Measurements from ENCODE around the gene PRDX5. TPM values are rescaled to one million over a fixed set of nuclear protein-coding genes. Genes with fewer than 3 reads are reported as not detected.

Gene PRDX5
- total and polyA plus RNA-seq, 10 of the 15 experiments (the other 5 are each of a cell fraction or from before 2014, with no cell fraction given) = 95.7 to 406 (median 240) TPM

GRCh38 chr11:64296830-64297698, 20.9 kb upstream of the PRDX5 start:
- intact Hi-C loops (cut with micrococcal nuclease; ENCODE audit: unreplicated experiment) = no loop called here
- peaks cover 20 to 37% of the 10 kb centered on the region in 2 experiments for H3K27me3 ChIP-seq (replicated peaks in 1 of 2; ENCODE audit: control insufficient read depth in 2 of 2, insufficient read depth in 2 of 2, low read length in 1 of 2)
- no peak overlapping the region for H3K27ac ChIP-seq (ENCODE audit: control insufficient read depth, insufficient read depth)
- no peak for DNase-seq (ENCODE audit: low read depth, low spot score)
- BruUV-seq (replicated peaks) = no TSS peak
- H4K20me1 ChIP-seq (ENCODE audit: control insufficient read depth, insufficient read depth) = no peaks in the 10 kb centered on the region; the same call in 1 of the 2 replicates
- in situ Hi-C loops (cut with MboI) = no loop called here
- WGBS (ENCODE audit: insufficient coverage, insufficient replicate concordance, low lambda C conversion rate, missing lambda C conversion rate) = 18% methylated on average over 33 of the region's 34 CpGs
- ChIA-PET POLR2A (no interaction called here), CTCF (interaction anchor here (0.7 to 1.5 kb wide), 2 partner anchors 58 to 447 kb away, joined by 3 read pairs; partner anchors contain the start of gene RASGRP2), RAD21 (ENCODE audit: unreplicated experiment) (no interaction called here), SMC1A (ENCODE audit: uncharacterized antibody, unreplicated experiment) (no interaction called here)
- H3K9ac ChIP-seq (ENCODE audit: control insufficient read depth, insufficient read depth, low read length) = no peak overlapping the region
- no peak overlapping the region for H3K4me3 ChIP-seq
- FAIRE-seq = no peak
- H3K4me1 ChIP-seq (ENCODE audit: control insufficient read depth, insufficient read depth, low read length) = peaks cover 10% of the 10 kb centered on the region
- TF ChIP-seq BHLHE40 (IDR thresholded peaks at IDR 0.05; ENCODE audit: borderline replicate concordance in 1 of 2, low read depth in 2 of 2, low read length in 1 of 2) (peak in 1 of 2 experiments; percentile 14; a peak in 1 of 4 replicates), CBFB (IDR thresholded peaks at IDR 0.05; ENCODE audit: low read depth) (no peak)
- H3K9me3 ChIP-seq (replicated peaks; ENCODE audit: control insufficient read depth, insufficient read depth, low read length) = no peaks in the 10 kb centered on the region
- H2AFZ ChIP-seq (ENCODE audit: control insufficient read depth, low read depth, low read length) = no peak overlapping the region
- H3K36me3 ChIP-seq (ENCODE audit: control insufficient read depth in 2 of 2, insufficient read depth in 2 of 2, low read length in 1 of 2) = no peaks in the 10 kb centered on the region
- ATAC-seq = no peak
- H3K4me2 ChIP-seq (ENCODE audit: control insufficient read depth, insufficient read depth) = no peak overlapping the region
- no peaks in the 10 kb centered on the region for H3K79me2 ChIP-seq (ENCODE audit: control insufficient read depth, insufficient read depth, low read length)

GRCh38 chr11:64297699-64298358, 20.1 kb upstream of the PRDX5 start:
- no peak for DNase-seq (ENCODE audit: low read depth, low spot score)
- Histone ChIP-seq H3K36me3 (ENCODE audit: control insufficient read depth in 2 of 2, insufficient read depth in 2 of 2, low read length in 1 of 2) (no peaks in the 10 kb centered on the region), H3K4me1 (ENCODE audit: control insufficient read depth, insufficient read depth, low read length) (peaks cover 10% of the 10 kb centered on the region), H3K27ac (ENCODE audit: control insufficient read depth, insufficient read depth) (no peak overlapping the region), H3K9ac (ENCODE audit: control insufficient read depth, insufficient read depth, low read length) (no peak overlapping the region), H3K79me2 (ENCODE audit: control insufficient read depth, insufficient read depth, low read length) (no peaks in the 10 kb centered on the region), H3K9me3 (replicated peaks; ENCODE audit: control insufficient read depth, insufficient read depth, low read length) (no peaks in the 10 kb centered on the region), H4K20me1 (ENCODE audit: control insufficient read depth, insufficient read depth) (no peaks in the 10 kb centered on the region; the same call in 1 of the 2 replicates), H3K4me2 (ENCODE audit: control insufficient read depth, insufficient read depth) (no peak overlapping the region), H3K4me3 (no peak overlapping the region), H2AFZ (ENCODE audit: control insufficient read depth, low read depth, low read length) (no peak overlapping the region), H3K27me3 (replicated peaks in 1 of 2; ENCODE audit: control insufficient read depth in 2 of 2, insufficient read depth in 2 of 2, low read length in 1 of 2) (peaks cover 20 to 31% of the 10 kb centered on the region in 2 experiments)
- in situ Hi-C loops (cut with MboI) = no loop called here
- BruUV-seq (replicated peaks) = no TSS peak
- ChIA-PET SMC1A (ENCODE audit: uncharacterized antibody, unreplicated experiment) (no interaction called here), RAD21 (ENCODE audit: unreplicated experiment) (no interaction called here), POLR2A (no interaction called here), CTCF (interaction anchor here (1.5 kb wide), 1 partner anchor 58 kb away, joined by 3 read pairs; no protein-coding TSS in a partner anchor)
- intact Hi-C loops (cut with micrococcal nuclease; ENCODE audit: unreplicated experiment) = no loop called here
- no peak for FAIRE-seq
- ATAC-seq = no peak
- WGBS (ENCODE audit: insufficient coverage, insufficient replicate concordance, low lambda C conversion rate, missing lambda C conversion rate) = 32% methylated on average over 18 of the region's 18 CpGs
- TF ChIP-seq EZH2 (IDR thresholded peaks at IDR 0.05; ENCODE audit: borderline replicate concordance, control insufficient read depth, low read depth, low read length) = peak; percentile 85; the same call in 1 of the 2 replicates
- no peak for TF ChIP-seq BRCA1 (IDR thresholded peaks at IDR 0.05; ENCODE audit: low read depth, low read length)

Measured in GM12878 (cell line).